Fibroblast of lung (primary cell): ENCODE measurements around the gene CATSPER1.
A peak's percentile ranks its signal among the peaks of the same experiment; 100 is the strongest.

Experiments
- CTCF ChIP-seq, 2 donors: IDR thresholded peaks in 1 of 2; conservative IDR thresholded peaks in 1 of 2; 1 replicate in 1 of 2; 2 replicates in 1 of 2; pipeline ENCODE4 v1.5.1; 2011 to 2012; ENCODE audit warnings: low read length in 2 of 2, control low read depth in 1 of 2, inconsistent platforms in 1 of 2, low read depth in 1 of 2, mild to moderate bottlenecking in 1 of 2
- EZH2 ChIP-seq: IDR thresholded peaks from 2 replicates; pipeline ENCODE4 v1.5.1; 2012; ENCODE audit warnings: low read length, control low read depth, mild to moderate bottlenecking; ENCODE audit errors: missing control alignments

- no peak for TF ChIP-seq CTCF (conservative IDR thresholded peaks at IDR 0.05 in 1 of 2, IDR thresholded peaks at IDR 0.05 in 1 of 2; ENCODE audit: low read depth in 1 of 2, low read length in 2 of 2)
- TF ChIP-seq EZH2: peak; percentile 85
Observed at GRCh38 chr11:66011785-66012303, 14.4 kb downstream of the CATSPER1 start, which contains the start of gene CST6.
